GF-D8 (cell line): Measurements from ENCODE around the gene SPEM1.

Experiments
- DNase-seq: peaks from one replicate; lab custom pipeline; 2025; lab: John Stamatoyannopoulos, UW

The SPEM1 gene, protein sequence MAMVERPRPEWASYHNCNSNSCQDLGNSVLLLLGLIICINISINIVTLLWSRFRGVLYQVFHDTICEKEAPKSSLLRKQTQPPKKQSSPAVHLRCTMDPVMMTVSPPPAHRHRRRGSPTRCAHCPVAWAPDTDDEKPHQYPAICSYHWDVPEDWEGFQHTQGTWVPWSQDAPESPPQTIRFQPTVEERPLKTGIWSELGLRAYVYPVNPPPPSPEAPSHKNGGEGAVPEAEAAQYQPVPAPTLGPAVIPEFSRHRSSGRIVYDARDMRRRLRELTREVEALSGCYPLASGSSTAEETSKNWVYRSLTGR

DNA sequence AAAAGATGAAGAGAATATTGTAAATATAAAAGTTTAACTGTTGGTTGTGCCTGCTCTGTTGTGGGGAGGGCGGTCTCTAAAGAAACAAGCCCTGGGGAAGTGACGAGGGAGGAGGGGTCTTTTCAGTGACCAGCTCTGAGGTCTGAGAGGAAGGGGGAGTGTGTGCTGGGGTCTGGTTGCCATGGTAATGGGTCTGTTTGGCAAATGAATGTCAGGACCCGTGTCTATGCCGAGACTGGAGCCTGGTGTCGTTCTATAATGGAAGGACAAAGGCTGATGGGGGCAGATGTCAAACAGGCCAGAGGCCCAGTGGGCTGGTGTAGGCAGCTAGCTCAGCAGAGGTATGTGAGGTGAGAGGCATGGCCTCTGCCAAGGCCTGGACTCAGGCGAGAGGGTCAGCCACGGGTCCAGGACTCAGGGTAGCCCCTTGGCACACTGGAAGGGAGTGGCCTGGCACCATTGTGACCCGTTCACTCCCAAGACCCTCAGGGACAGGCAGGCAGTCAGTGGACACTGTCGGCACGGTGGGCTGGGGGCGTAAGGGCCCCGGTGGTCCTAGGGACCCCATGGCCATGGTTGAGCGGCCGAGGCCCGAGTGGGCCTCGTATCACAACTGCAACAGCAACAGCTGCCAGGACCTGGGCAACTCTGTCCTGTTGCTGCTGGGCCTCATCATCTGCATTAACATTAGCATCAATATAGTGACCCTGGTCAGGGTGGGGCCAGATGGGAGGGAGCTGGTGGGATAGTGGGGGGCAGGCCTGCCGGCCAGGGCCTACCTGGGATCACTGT, at the start of gene SPEM1:
TSS of gene SPEM1 (plus strand) at position 506 of the 792 bp plus-strand sequence. CDS start at position 567, 61 bp downstream.
- no peak for DNase-seq

DNA sequence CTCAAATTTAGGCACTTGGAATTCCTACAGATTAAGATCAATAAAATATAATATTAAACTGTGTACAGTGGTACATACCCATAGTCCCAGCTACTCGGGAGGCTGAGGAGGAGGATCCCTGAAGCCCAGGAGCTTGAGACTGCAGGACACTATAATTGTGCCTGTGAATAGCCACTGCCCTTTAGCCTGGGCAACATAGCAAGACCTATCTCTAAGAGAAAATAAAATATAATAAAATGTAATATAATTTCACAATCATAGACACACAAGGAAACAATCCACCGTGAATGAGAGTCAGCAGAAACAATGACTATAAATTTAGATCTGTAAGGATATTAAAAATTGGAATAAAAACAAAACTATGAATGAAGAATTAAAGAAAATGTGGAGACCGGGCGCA, 49.3 kb upstream of the SPEM1 start:
- DNase-seq = no peak

GRCh38 chr17:7374353-7374752, 45.8 kb upstream of the SPEM1 start:
- DNase-seq = no peak

GRCh38 chr17:7379134-7379533, 41.0 kb upstream of the SPEM1 start:
- no peak for DNase-seq

DNA sequence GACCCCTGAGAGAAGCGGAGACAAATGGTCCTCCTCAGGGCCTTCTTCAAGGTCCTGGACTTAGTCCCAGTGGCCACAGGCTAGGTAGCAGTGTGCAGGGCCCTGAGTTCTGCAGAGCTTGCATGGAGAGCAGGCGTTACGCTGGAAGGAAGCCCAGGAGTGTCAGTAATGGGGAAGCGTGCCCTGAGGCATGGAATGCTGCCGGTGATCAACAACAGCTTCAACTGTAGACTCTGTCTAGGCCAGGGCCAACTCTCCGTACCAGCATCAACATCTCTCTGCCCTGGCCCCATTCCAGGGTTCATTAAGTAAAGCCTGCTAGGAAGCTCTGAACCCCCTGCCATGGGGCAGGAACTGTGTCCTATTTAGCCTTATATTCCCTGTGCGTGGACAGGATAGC, 39.8 kb upstream of the SPEM1 start:
- no peak for DNase-seq

DNA sequence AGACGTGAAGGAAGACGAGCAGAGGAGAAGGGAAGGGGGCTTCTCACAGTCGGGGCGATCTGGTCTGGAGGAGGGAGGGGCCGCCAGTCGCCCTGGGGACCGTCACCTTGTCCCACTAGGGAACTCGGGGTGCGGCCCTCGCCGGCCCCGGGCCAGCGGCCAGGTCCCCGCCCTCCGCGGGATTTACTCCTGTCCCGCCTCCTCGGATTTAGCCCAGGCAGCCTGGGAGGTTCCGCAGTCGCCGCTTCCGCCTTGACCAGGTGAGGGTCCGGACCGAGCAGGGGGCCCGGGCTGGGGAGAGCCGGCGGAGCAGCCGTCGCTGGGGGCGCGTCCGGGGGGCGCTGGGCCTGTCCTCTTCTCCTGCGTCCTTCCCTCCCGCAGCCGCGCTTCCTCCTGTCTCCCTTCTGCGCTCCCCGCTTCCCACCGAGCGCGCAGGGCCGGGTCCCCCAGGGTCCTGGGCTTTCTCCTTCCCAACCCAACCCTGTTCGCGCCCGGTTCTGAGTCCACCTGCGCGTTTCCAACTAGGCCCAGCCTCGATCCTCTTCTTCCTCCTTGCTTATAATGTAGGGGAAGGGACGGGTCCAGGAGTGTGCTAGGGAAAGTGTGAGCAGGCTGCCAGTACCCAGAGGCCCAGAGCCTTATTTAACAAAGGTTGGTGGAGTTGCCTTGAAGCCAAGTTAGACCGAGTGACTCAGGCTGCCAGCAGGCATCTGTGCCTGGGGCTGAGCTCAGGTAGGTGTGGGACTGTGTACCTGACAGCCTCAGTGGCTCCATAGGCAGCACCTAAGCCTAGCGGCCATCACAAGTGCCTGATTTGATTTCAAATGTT, 39.1 kb upstream of the SPEM1 start, which contains the start of gene TNK1:
TSS of gene TNK1 (plus strand) at position 235 of the 829 bp plus-strand sequence. CDS start 1,838 bp downstream, outside the sequence.
- DNase-seq = no peak

- DNase-seq = no peak
Measured at GRCh38 chr17:7382901-7383300, 37.2 kb upstream of the SPEM1 start.

- DNase-seq = no peak
Measured at GRCh38 chr17:7383371-7383741, 36.8 kb upstream of the SPEM1 start.

GRCh38 chr17:7383742-7384488, 36.2 kb upstream of the SPEM1 start:
- no peak for DNase-seq

DNA sequence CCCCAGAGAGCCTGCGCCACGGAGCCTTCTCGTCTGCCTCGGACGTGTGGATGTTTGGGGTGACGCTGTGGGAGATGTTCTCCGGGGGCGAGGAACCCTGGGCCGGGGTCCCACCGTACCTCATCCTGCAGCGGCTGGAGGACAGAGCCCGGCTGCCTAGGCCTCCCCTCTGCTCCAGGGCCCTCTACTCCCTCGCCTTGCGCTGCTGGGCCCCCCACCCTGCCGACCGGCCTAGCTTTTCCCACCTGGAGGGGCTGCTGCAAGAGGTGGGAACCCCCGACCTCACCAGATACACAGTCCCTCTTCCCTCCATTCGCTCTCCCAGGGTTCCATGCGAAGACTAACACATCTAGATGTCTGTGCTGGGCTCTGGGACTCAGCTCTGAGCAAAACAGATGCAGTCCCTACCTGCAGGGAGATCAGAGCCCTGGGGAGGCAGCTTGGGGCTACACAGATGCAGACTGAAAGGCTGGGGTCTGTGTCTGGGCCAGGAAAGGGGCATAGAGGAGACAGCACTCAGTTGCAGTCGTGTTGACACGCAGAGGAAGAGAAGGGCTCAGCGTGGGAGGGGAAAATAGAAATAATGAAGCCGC, 35.5 kb upstream of the SPEM1 start:
- no peak for DNase-seq

GRCh38 chr17:7388856-7389255, 31.3 kb upstream of the SPEM1 start:
- DNase-seq = no peak

GRCh38 chr17:7389924-7390910, 29.9 kb upstream of the SPEM1 start:
- DNase-seq = no peak

DNA sequence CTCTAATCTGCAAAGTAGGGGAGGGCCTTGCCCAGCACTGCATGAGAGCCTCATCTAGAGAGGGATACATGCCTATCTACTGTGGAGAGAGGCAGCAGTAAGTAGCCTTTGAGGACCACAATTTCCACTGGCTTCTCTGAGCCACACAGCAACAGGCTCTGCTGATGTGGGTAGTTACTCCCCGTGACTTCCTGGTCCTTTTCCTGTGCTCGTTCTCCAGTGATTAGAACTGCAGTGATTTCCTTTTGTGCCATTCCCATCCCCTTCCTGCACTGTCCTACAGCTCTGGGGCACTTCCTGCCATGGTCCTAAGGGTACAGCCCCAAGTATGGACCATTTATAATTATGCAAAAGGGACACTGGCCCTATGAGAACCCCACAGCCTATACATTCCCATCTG, 28.8 kb upstream of the SPEM1 start:
- no peak for DNase-seq

DNA sequence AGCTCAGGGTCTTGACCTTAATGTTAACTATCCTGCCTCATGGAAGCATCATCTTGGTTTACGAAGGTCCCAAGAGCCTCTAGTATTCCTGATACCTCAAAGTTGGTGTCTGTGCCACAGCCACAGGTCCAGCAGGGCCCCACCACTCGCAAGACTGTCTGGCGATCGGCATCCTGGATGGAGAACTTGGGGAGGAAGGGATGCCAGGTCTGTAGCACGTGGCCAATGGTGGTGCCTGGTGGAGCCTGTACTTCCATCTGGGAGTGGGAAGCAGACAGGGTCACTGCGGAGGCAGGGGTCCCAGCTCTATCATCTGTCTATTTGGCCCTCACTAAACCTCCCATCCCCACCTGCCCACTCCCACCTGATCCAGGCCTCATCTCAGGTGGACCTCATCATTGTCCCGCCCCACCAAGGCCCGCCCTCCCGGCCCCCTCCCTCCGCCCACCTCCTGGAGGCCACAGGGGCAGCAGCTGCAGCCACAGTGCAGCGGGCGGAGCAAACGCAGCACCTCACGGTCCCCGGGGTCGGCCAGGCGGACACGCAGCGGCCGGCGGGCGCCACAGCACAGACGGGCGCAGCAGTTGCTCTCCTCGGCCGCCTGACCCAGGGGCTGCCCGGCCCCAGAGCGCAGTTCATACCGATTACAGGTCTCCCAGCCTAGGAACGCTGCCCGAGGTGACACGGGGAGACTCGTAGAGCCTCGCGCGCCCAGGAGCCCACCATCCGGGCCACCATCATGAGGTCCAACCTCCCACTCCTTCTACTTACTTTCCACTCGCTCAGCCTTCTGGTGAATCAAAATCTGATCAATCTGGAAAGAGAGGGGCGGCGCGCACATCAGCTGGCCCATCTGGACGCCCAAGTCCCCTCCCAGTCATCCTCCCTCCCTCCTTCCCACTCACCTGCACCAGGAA, 27.2 kb upstream of the SPEM1 start:
- DNase-seq = no peak

- no peak for DNase-seq
Measured at GRCh38 chr17:7393613-7394451, 26.3 kb upstream of the SPEM1 start.

DNA sequence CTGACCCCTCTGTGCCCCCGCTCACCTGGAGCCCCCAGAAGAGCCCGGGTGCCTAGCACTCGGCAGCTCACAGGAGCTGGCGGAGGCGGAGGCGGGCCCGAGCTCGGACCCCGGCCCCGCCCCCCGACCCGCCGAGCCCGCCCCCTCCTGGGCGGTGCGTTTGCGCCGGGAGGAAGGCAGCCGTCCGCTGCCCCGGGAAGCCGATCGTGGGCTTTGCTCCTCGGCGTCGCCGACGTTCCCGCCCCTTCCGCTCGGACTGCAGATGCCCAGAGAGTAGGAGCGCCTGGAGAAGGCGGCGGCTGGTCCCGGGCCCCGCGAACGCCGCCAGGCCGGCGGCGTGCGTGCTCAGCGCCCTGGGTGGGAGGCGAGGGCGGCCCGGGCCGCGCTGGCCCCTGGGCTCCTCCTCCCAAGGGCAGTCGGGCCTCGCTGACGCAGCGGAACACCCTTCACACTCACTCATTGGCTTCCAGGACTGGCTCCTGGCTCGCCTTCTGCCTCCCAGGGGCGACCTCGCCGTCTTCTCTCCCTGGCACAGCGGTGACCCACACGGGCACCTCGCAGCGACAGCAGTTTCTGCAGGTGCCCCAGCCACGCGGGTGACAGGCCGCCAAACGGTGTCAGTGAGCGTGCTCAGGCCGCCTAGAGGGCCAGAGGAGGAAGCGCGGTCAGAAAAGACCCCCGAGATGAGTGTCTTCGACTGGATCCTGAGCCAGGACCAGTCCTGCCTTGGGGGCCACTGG, 25.5 kb upstream of the SPEM1 start, which contains the start of gene PLSCR3:
TSS of gene PLSCR3 (minus strand) at position 74 of the 740 bp plus-strand sequence. CDS start 415 bp downstream, outside the sequence.
- peak; percentile 40 for DNase-seq

DNA sequence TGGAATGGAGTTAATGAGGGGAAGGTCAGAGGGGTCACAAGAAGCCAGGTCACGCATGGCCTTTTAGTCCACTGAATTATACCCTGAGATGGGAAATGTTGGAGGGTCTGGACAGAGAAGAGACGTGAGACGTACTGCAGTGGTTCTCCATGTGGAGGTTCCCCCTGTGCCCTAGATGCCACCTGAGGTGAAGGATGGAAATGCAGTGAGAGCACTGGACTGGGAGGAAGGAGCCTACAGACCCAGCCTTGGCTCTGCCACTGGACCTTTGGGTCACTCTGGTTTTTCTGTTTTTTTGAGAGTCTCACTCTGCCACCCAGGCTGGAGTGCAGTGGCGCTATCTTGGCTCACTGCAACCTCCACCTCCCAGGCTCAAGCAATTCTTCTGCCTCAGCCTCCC, 24.0 kb upstream of the SPEM1 start:
- no peak for DNase-seq
